ENCODE results near the gene TACR1.

DNA sequence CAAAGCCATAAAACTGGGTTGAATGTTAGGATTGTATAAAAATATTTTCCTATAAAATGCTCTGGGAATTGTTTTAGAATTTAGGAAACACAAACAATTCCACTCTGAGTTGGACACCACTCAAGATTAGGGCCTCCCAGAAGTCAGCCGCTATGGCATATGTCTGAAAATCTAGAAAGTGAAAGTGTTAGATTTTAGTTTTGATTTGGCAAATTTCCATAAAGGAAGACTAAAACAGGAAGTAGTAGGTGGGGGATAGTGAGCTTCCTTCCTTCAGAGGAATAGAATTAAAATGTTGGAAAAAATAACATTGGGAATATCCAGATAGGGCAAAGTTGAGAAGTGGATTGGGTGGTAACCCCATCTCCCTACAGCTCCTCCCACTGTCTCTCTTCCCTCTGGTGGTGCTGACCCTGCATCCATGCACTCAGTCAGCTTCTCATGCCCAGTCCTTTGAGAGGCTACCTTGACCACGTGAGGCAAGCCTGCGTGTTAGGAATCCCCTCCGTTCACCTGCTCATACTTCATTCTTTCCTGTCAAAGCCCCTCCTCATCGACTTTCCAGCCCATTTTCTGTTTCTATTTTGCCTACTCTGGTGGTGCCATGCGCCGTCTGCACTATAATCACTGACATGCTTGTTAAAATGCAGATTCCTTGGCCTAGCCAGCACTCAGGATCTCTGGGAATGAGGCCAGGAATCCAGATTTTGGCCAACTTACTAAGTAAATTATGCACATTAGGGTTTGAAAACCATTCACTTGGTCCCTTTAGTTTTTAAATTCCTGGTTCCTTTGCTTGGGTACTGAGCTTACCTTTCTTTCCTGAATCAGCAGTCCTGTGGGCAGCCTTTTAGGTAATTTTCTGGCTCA, 157.4 kb downstream of the TACR1 start:
- TF ChIP-seq, protein P1, sequence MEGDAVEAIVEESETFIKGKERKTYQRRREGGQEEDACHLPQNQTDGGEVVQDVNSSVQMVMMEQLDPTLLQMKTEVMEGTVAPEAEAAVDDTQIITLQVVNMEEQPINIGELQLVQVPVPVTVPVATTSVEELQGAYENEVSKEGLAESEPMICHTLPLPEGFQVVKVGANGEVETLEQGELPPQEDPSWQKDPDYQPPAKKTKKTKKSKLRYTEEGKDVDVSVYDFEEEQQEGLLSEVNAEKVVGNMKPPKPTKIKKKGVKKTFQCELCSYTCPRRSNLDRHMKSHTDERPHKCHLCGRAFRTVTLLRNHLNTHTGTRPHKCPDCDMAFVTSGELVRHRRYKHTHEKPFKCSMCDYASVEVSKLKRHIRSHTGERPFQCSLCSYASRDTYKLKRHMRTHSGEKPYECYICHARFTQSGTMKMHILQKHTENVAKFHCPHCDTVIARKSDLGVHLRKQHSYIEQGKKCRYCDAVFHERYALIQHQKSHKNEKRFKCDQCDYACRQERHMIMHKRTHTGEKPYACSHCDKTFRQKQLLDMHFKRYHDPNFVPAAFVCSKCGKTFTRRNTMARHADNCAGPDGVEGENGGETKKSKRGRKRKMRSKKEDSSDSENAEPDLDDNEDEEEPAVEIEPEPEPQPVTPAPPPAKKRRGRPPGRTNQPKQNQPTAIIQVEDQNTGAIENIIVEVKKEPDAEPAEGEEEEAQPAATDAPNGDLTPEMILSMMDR (conservative IDR thresholded peaks at IDR 0.05; ENCODE audit: low read depth, low read length): no peak
- TF ChIP-seq EZH2phosphoT487 (IDR thresholded peaks at IDR 0.05; ENCODE audit: borderline replicate concordance, low read length): no peak
- TF ChIP-seq EZH2 (IDR thresholded peaks at IDR 0.05; ENCODE audit: low read length, unreplicated experiment): no peak
